Measurements from ENCODE around the gene XYLT1.
A peak's percentile ranks its signal among the peaks of the same experiment; 100 is the strongest.

The XYLT1 gene

DNA sequence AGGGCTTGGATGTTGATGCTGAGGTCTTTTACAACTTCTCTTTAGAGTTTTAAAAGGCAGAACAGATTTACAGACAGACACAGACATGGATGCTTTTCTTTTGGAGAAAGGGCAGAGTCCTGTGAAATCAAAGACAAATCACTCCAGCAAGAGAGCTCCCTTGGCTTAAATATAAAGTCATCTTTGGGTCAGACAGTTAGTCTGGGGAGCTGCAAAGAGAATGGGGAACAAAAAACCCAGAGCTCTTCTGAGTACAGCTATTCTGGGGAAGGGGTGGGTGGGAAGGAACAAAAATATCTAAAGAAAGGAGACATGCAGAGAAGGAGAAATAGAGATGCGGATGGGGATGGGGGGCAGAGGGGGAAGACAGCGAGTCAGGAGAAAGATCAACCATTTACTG lies 266.6 kb downstream of the XYLT1 start:
- TF ChIP-seq CEBPB (IDR thresholded peaks at IDR 0.05) (no peak), EP300 (IDR thresholded peaks at IDR 0.05; ENCODE audit: borderline replicate concordance) (no peak), YY1 (IDR thresholded peaks at IDR 0.05; ENCODE audit: low read depth) (no peak), NFIC (IDR thresholded peaks at IDR 0.05) (no peak), EGR1 (IDR thresholded peaks at IDR 0.05) (no peak)
- TF ChIP-seq, protein P1, sequence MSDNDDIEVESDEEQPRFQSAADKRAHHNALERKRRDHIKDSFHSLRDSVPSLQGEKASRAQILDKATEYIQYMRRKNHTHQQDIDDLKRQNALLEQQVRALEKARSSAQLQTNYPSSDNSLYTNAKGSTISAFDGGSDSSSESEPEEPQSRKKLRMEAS (IDR thresholded peaks at IDR 0.05) = no peak

DNA sequence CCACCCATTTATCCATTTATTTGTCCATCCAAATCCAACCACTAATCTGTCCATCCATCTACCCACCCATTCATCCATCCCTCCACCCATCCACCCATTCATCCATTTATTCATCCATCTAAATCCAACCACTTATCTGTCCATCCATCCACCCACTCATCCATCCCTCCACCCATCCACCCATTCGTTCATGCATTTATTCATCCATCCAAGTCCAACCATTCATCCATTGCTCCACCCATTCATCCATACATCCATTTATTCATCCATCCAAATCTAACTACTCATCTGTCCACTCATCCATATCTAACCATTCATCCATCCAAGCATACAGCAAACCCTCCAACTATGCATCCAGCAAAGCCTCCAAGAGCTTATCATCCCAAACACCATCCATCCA lies 267.3 kb downstream of the XYLT1 start:
- TF ChIP-seq EGR1 (IDR thresholded peaks at IDR 0.05) (no peak), TEAD4 (IDR thresholded peaks at IDR 0.05) (no peak), ZBTB7A (IDR thresholded peaks at IDR 0.05; ENCODE audit: low read depth) (no peak), TAF1 (IDR thresholded peaks at IDR 0.05; ENCODE audit: low read depth) (no peak), NFIC (IDR thresholded peaks at IDR 0.05) (no peak), CREB1 (IDR thresholded peaks at IDR 0.05; ENCODE audit: low read depth) (no peak), EP300 (IDR thresholded peaks at IDR 0.05; ENCODE audit: borderline replicate concordance) (no peak), CEBPB (IDR thresholded peaks at IDR 0.05) (no peak)
- TF ChIP-seq, protein P1 (IDR thresholded peaks at IDR 0.05) = no peak

DNA sequence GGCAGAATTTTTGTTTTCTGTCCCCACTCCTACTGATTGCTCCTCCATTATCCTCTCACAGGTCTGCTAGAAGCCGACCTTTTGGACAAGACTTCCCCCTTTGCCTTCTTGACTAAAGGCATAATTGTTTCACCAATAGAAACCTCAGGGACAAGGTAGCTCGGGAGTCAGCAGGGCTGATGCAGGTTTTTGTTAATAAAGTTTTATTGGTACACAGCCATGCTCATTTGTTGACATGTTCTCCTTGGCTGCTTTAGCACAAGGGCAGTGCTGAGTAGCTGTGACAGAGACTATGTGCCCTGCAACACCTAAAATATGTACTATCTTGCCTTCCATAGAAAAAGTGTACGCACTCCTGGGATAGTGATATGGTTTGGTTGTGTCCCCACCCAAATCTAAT lies 271.6 kb downstream of the XYLT1 start:
- TF ChIP-seq CREB1 (IDR thresholded peaks at IDR 0.05; ENCODE audit: low read depth) (no peak), CEBPB (IDR thresholded peaks at IDR 0.05) (no peak), EGR1 (IDR thresholded peaks at IDR 0.05) (no peak)

DNA sequence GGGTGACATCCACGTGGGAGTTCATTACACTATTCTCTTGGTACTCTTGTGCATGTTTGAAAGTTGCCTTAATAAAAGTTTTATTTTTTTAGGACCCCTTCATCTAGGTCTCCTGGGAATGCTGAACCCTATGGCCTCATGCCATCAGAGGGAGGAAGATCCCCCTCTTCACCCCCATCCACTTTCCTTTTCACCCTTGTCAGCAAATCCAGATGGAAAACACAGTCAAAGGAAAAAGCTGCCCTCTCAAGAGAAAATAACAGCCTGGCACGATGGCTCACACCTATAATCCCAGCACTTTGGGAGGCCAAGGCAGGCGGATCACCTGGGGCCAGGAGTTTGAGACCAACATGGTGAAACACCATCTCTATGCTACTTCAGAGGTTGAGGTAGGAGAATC lies 274.2 kb downstream of the XYLT1 start:
- no peak for TF ChIP-seq YY1 (IDR thresholded peaks at IDR 0.05; ENCODE audit: low read depth)

DNA sequence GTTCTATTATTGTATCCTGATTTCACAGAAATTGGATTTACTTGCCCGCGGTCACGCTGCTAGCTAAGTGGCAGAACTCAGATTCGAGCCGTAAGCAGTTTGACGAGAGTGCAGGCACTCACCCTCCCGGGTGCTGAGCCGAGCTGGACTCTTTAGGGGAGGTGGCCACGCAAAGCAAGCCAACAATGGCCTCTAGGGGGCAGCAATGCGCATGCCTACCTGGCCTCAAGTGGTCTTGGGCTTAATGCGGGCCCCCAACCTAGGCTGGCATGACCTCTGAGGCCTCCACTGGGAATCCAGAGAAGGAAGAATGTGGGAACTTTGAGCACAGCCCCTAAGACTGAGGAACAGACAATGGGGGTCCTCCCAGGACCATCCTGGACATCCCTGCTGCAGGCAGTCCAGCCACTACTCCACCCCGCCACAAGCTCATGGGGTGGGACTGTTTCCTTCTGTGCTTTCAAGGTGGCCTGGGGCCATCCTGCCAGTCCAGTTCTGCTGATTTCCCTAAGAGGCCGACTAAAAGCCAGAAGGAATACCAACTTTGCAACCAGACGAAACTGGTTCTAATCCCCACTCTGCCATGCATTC lies 276.5 kb downstream of the XYLT1 start:
- TF ChIP-seq RAD21 (IDR thresholded peaks at IDR 0.05; ENCODE audit: low read depth) (peak; percentile 13; the same call in 1 of the 2 replicates), ZBTB7A (IDR thresholded peaks at IDR 0.05; ENCODE audit: low read depth) (no peak)

DNA sequence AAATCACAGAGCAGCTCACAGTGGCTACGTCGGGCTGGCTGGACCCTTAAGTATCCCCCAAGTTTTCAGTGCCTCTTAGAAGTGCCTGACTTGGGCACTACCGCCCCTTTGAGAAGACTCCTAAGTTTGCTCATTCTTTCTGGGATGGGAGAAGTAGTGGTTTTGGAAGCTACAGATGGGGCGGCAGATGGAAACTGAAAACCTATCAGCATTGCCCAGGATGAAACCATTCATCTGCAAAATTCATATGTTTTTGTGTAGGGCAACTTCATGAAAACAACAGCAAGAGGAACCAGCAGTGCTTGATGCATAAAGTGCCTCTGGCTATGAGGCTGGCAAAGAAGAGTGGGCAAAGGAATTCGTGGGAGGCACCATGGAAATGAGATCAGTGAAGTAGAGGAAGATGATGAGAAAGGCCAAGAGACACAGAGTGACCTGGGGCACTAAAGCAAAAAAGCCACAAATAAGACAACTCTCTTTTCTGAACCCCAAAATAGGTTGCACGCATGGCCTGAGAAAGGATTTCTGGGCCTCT lies 277.1 kb downstream of the XYLT1 start:
- no peak for TF ChIP-seq EGR1 (IDR thresholded peaks at IDR 0.05)
- TF ChIP-seq YY1 (IDR thresholded peaks at IDR 0.05; ENCODE audit: low read depth) = no peak
- TF ChIP-seq RAD21 (IDR thresholded peaks at IDR 0.05; ENCODE audit: low read depth) = no peak
- TF ChIP-seq NFIC (IDR thresholded peaks at IDR 0.05) = no peak
- TF ChIP-seq, protein P2, sequence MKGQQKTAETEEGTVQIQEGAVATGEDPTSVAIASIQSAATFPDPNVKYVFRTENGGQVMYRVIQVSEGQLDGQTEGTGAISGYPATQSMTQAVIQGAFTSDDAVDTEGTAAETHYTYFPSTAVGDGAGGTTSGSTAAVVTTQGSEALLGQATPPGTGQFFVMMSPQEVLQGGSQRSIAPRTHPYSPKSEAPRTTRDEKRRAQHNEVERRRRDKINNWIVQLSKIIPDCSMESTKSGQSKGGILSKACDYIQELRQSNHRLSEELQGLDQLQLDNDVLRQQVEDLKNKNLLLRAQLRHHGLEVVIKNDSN (IDR thresholded peaks at IDR 0.05) = no peak
- TF ChIP-seq TAF1 (IDR thresholded peaks at IDR 0.05; ENCODE audit: low read depth) = no peak
- TF ChIP-seq, protein P3, sequence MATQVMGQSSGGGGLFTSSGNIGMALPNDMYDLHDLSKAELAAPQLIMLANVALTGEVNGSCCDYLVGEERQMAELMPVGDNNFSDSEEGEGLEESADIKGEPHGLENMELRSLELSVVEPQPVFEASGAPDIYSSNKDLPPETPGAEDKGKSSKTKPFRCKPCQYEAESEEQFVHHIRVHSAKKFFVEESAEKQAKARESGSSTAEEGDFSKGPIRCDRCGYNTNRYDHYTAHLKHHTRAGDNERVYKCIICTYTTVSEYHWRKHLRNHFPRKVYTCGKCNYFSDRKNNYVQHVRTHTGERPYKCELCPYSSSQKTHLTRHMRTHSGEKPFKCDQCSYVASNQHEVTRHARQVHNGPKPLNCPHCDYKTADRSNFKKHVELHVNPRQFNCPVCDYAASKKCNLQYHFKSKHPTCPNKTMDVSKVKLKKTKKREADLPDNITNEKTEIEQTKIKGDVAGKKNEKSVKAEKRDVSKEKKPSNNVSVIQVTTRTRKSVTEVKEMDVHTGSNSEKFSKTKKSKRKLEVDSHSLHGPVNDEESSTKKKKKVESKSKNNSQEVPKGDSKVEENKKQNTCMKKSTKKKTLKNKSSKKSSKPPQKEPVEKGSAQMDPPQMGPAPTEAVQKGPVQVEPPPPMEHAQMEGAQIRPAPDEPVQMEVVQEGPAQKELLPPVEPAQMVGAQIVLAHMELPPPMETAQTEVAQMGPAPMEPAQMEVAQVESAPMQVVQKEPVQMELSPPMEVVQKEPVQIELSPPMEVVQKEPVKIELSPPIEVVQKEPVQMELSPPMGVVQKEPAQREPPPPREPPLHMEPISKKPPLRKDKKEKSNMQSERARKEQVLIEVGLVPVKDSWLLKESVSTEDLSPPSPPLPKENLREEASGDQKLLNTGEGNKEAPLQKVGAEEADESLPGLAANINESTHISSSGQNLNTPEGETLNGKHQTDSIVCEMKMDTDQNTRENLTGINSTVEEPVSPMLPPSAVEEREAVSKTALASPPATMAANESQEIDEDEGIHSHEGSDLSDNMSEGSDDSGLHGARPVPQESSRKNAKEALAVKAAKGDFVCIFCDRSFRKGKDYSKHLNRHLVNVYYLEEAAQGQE (IDR thresholded peaks at IDR 0.05; ENCODE audit: low read depth) = no peak
- no peak for TF ChIP-seq EP300 (IDR thresholded peaks at IDR 0.05; ENCODE audit: borderline replicate concordance)
- no peak for TF ChIP-seq TCF12 (IDR thresholded peaks at IDR 0.05; ENCODE audit: low read depth)
- no peak for TF ChIP-seq ZBTB7A (IDR thresholded peaks at IDR 0.05; ENCODE audit: low read depth)
- TF ChIP-seq, protein P1 (IDR thresholded peaks at IDR 0.05) = no peak
- no peak for TF ChIP-seq FOXM1 (IDR thresholded peaks at IDR 0.05; ENCODE audit: borderline replicate concordance, low read depth)
- TF ChIP-seq CREB1 (IDR thresholded peaks at IDR 0.05; ENCODE audit: low read depth) = no peak
- no peak for TF ChIP-seq CEBPB (IDR thresholded peaks at IDR 0.05)
- TF ChIP-seq TEAD4 (IDR thresholded peaks at IDR 0.05) = no peak

DNA sequence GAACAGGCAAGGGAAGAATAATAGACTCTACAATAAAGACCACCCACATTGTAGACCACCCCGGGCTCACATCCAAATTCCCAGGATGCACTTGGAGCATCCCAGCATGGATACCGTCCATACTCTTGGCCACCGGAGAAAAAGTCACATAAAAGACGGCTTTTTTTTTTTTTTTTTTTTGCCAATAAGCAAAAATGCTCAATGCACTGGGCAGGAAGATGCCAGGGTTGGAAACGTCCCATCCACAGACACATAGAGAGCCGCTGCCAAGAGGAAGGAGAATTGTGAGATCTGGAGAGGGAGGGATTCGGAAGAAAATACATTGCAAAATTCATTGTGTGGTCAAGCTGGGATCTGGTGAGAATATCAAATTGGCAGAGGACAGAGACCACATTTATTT lies 286.7 kb downstream of the XYLT1 start:
- TF ChIP-seq RAD21 (IDR thresholded peaks at IDR 0.05; ENCODE audit: low read depth) = no peak
- TF ChIP-seq, protein P1 (IDR thresholded peaks at IDR 0.05) = no peak
- TF ChIP-seq TAF1 (IDR thresholded peaks at IDR 0.05; ENCODE audit: low read depth) = no peak
- TF ChIP-seq ZBTB7A (IDR thresholded peaks at IDR 0.05; ENCODE audit: low read depth) = no peak
- no peak for TF ChIP-seq EP300 (IDR thresholded peaks at IDR 0.05; ENCODE audit: borderline replicate concordance)
- no peak for TF ChIP-seq CEBPB (IDR thresholded peaks at IDR 0.05)
- no peak for TF ChIP-seq TCF12 (IDR thresholded peaks at IDR 0.05; ENCODE audit: low read depth)
- TF ChIP-seq YY1 (IDR thresholded peaks at IDR 0.05; ENCODE audit: low read depth) = no peak
- TF ChIP-seq TEAD4 (IDR thresholded peaks at IDR 0.05) = no peak
- TF ChIP-seq, protein P2 (IDR thresholded peaks at IDR 0.05) = no peak
- TF ChIP-seq FOXM1 (IDR thresholded peaks at IDR 0.05; ENCODE audit: borderline replicate concordance, low read depth) = no peak
- TF ChIP-seq NFIC (IDR thresholded peaks at IDR 0.05) = no peak

All from Ishikawa (cell line).